ENCODE results near the gene ARL3.
"Not testable (repeated sequence)": the region's sequence is repeated elsewhere in the genome, so short reads cannot be mapped to it uniquely, and the experiment has no call there.

The ARL3 gene

GRCh38 chr10:102701796-102702195, 12.4 kb downstream of the ARL3 start:
- no peak for DNase-seq

- no peak for DNase-seq
Observed at GRCh38 chr10:102701272-102701671, 12.9 kb downstream of the ARL3 start.

- DNase-seq = no peak
Observed at GRCh38 chr10:102698894-102699293, 15.3 kb downstream of the ARL3 start.

GRCh38 chr10:102696736-102697135, 17.5 kb downstream of the ARL3 start:
- DNase-seq = no peak

- not testable (repeated sequence) for DNase-seq
Observed at GRCh38 chr10:102695401-102695800, 18.8 kb downstream of the ARL3 start.

- no peak for DNase-seq
Observed at GRCh38 chr10:102691285-102692066, 22.7 kb downstream of the ARL3 start.

- no peak for DNase-seq
Observed at GRCh38 chr10:102683736-102684135, 30.5 kb downstream of the ARL3 start.

- no peak for DNase-seq
Observed at GRCh38 chr10:102682981-102683380, 31.2 kb downstream of the ARL3 start.

- no peak for DNase-seq
Observed at GRCh38 chr10:102682416-102682815, 31.8 kb downstream of the ARL3 start.

GRCh38 chr10:102681696-102682095, 32.5 kb downstream of the ARL3 start:
- DNase-seq = no peak

GRCh38 chr10:102679596-102679995, 34.6 kb downstream of the ARL3 start:
- DNase-seq = no peak

GRCh38 chr10:102678842-102679289, 35.3 kb downstream of the ARL3 start:
- no peak for DNase-seq

- no peak for DNase-seq
Observed at GRCh38 chr10:102678068-102678400, 36.2 kb downstream of the ARL3 start.

- no peak for DNase-seq
Observed at GRCh38 chr10:102677331-102678067, 36.7 kb downstream of the ARL3 start.

GRCh38 chr10:102676534-102677315, 37.5 kb downstream of the ARL3 start:
- DNase-seq = no peak

GRCh38 chr10:102675666-102676533, 38.3 kb downstream of the ARL3 start:
- DNase-seq = no peak

- DNase-seq = no peak
Observed at GRCh38 chr10:102675011-102675665, 39.1 kb downstream of the ARL3 start.

- peak; percentile 52 for DNase-seq
Observed at GRCh38 chr10:102674566-102674965, 39.6 kb downstream of the ARL3 start.

GRCh38 chr10:102673819-102674511, 40.2 kb downstream of the ARL3 start:
- peak; percentile 64 for DNase-seq

- DNase-seq = no peak
Observed at GRCh38 chr10:102673236-102673818, 40.9 kb downstream of the ARL3 start.

- peak; percentile 89 for DNase-seq
Observed at GRCh38 chr10:102670871-102671434, 43.2 kb downstream of the ARL3 start.

Measured in NCI-H1694 treated with DMSO at 0.1 percent for 48 hours (cell line).